ENCODE data around the gene SMTN. TPM values are rescaled to one million over a fixed set of nuclear protein-coding genes. Genes with fewer than 3 reads are reported as not detected.

SMTN gene
- total RNA-seq, 2 donors from 2014 or later = 35.5 to 50.1 TPM

- no peak overlapping the region for H3K4me3 ChIP-seq
- no peak overlapping the region for H3K27ac ChIP-seq
- ATAC-seq = no peak
- DNase-seq = no peak
- H3K27me3 ChIP-seq = no peaks in the 10 kb centered on the region
- TF ChIP-seq POLR2A (IDR thresholded peaks at IDR 0.05) = no peak
- TF ChIP-seq, protein P1, sequence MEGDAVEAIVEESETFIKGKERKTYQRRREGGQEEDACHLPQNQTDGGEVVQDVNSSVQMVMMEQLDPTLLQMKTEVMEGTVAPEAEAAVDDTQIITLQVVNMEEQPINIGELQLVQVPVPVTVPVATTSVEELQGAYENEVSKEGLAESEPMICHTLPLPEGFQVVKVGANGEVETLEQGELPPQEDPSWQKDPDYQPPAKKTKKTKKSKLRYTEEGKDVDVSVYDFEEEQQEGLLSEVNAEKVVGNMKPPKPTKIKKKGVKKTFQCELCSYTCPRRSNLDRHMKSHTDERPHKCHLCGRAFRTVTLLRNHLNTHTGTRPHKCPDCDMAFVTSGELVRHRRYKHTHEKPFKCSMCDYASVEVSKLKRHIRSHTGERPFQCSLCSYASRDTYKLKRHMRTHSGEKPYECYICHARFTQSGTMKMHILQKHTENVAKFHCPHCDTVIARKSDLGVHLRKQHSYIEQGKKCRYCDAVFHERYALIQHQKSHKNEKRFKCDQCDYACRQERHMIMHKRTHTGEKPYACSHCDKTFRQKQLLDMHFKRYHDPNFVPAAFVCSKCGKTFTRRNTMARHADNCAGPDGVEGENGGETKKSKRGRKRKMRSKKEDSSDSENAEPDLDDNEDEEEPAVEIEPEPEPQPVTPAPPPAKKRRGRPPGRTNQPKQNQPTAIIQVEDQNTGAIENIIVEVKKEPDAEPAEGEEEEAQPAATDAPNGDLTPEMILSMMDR (IDR thresholded peaks at IDR 0.05) = no peak
- intact Hi-C loops (cut with DNase I) = loop anchor here (5.0 kb wide), 1 partner anchor 55 kb away; no protein-coding TSS in a partner anchor
- WGBS, 2 donors = 89 to 92% methylated on average over 2 of the region's 2 CpGs
- H3K36me3 ChIP-seq (replicated peaks in 1 of 2; ENCODE audit: insufficient read depth in 1 of 2, low read depth in 2 of 2) = no peaks in the 10 kb centered on the region
- peaks cover 7% of the 10 kb centered on the region for H3K4me1 ChIP-seq
- no peaks in the 10 kb centered on the region for H3K9me3 ChIP-seq
Measured at GRCh38 chr22:31151872-31152271, 70.8 kb downstream of the SMTN start.

DNA sequence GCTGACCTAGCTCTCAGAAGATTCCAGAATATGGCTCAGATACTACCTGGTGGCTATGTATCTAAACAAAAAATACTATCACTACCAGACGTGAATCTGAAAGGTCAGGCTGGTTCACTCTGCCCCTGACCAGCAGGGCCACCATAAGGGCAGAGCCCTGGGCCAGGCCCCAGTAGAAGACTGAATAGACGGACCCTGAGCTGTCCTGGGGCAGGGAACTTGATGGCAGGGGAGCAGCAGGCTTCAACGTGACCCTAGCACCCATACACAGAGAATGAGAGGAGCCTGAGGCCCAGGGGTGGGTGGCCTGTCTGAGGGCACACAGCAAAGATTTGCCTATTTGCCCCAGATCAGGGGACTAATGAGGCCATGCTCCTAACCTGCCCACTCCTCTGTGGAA, 72.2 kb downstream of the SMTN start:
- DNase-seq (no peak), ATAC-seq (no peak)
- no peak for TF ChIP-seq POLR2A (IDR thresholded peaks at IDR 0.05)
- TF ChIP-seq, protein P1 (IDR thresholded peaks at IDR 0.05) = no peak
- H3K36me3 ChIP-seq (replicated peaks in 1 of 2; ENCODE audit: insufficient read depth in 1 of 2, low read depth in 2 of 2) = no peaks in the 10 kb centered on the region
- intact Hi-C loops (cut with DNase I) = loop anchor here (5.0 kb wide), 1 partner anchor 56 kb away; no protein-coding TSS in a partner anchor
- no peak overlapping the region for H3K27ac ChIP-seq
- H3K4me1 ChIP-seq = peaks cover 7% of the 10 kb centered on the region
- no peaks in the 10 kb centered on the region for H3K27me3 ChIP-seq
- 50 to 56% methylated on average over 2 to 3 of the region's 3 CpGs for WGBS, 2 donors
- H3K4me3 ChIP-seq = no peak overlapping the region
- no peaks in the 10 kb centered on the region for H3K9me3 ChIP-seq

Other genes starting within 250 kb of the SMTN start
- gene MORC2, start 112.5 kb upstream of the SMTN start, total RNA-seq = 10 to 100 TPM in 1 of 2 donors, 1 to 10 TPM in 1; 9.1 to 13.5 TPM
- 10 to 100 TPM; 48.0 to 48.5 TPM for gene TUG1, start 112.1 kb upstream of the SMTN start, total RNA-seq
- 100 to 1,000 TPM; 127 to 198 TPM for gene SELENOM, start 26.2 kb downstream of the SMTN start, total RNA-seq
- 10 to 100 TPM; 16.1 to 17.8 TPM for gene INPP5J, start 41.6 kb downstream of the SMTN start, total RNA-seq
- gene PLA2G3, start 59.2 kb downstream of the SMTN start, total RNA-seq = not detected
- gene RNF185, start 78.9 kb downstream of the SMTN start, total RNA-seq = 10 to 100 TPM; 11.5 to 20.8 TPM
- 10 to 100 TPM; 27.5 to 79.8 TPM for gene LIMK2, start 131.0 kb downstream of the SMTN start, total RNA-seq
- 10 to 100 TPM in 1 of 2 donors, 1 to 10 TPM in 1; 5.6 to 18.9 TPM for gene PIK3IP1, start 211.2 kb downstream of the SMTN start, total RNA-seq

Measured in body of pancreas (tissue), 4 donors.